ENCODE results near the gene C1QTNF3. TPM values are rescaled to one million over a fixed set of nuclear protein-coding genes. Genes with fewer than 3 reads are reported as not detected.

Gene C1QTNF3
- total and polyA plus RNA-seq, 9 donors: 2.8 to 17.9 (median 4.4) TPM

DNA sequence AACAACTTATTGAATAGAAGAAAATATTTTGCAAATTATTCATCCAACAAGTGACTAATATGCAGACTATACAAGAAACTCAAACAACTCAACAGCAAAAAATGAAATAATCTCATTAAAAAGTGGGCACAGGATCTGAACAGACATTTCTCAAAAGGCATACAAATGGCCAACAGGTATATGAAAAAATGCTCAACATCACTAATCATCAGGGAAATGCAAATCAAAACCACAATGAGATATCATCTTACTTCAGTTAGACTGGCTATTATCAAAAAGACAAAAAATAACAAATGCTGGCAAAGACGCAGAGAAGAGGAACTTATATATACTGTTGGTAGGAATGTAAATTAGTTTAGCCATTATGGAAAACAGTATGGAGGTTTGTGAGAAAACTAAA, 33.4 kb downstream of the C1QTNF3 start:
- Histone ChIP-seq H3K27ac (peak overlapping the region in 1 of 2 donors; percentile 85), H3K27me3 (no peaks in the 10 kb centered on the region), H3K4me1 (ENCODE audit: insufficient read depth) (peaks cover 2% of the 10 kb centered on the region), H3K4me3 (no peak overlapping the region), H3K9me3 (no peaks in the 10 kb centered on the region), H3K36me3 (no peaks in the 10 kb centered on the region)
- intact Hi-C loops (cut with DNase I): no loop called here
- no peak for DNase-seq
- TF ChIP-seq POLR2A (IDR thresholded peaks at IDR 0.05) (no peak), EP300 (IDR thresholded peaks at IDR 0.05) (no peak)
- TF ChIP-seq, protein P1, sequence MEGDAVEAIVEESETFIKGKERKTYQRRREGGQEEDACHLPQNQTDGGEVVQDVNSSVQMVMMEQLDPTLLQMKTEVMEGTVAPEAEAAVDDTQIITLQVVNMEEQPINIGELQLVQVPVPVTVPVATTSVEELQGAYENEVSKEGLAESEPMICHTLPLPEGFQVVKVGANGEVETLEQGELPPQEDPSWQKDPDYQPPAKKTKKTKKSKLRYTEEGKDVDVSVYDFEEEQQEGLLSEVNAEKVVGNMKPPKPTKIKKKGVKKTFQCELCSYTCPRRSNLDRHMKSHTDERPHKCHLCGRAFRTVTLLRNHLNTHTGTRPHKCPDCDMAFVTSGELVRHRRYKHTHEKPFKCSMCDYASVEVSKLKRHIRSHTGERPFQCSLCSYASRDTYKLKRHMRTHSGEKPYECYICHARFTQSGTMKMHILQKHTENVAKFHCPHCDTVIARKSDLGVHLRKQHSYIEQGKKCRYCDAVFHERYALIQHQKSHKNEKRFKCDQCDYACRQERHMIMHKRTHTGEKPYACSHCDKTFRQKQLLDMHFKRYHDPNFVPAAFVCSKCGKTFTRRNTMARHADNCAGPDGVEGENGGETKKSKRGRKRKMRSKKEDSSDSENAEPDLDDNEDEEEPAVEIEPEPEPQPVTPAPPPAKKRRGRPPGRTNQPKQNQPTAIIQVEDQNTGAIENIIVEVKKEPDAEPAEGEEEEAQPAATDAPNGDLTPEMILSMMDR (IDR thresholded peaks at IDR 0.05): no peak
- WGBS, 3 donors: 47 to 94% (median 92%) methylated on average over 1 of the region's 1 CpG

DNA sequence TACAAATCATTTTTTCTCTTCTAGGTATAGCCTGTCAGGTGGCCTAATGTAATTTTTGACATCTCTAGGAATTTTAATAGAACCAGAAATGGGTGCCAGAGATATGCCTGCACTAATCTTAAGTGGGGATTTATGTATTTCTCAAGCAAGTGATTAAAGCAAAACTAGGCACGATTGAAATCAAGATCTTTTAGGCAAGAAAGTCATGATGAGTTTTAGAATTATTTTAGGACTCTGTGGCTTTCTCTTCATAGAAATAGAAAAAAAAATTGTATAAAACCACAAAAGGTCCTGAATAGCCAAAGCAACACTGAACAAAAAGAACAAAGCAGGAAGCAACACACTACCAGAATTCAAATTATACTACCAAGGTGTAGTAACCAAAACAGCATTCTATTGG, 34.2 kb downstream of the C1QTNF3 start:
- intact Hi-C loops (cut with DNase I): no loop called here
- TF ChIP-seq, protein P1 (IDR thresholded peaks at IDR 0.05): no peak
- no peak for TF ChIP-seq EP300 (IDR thresholded peaks at IDR 0.05)
- TF ChIP-seq POLR2A (IDR thresholded peaks at IDR 0.05): no peak
- 1 to 2% (median 2%) methylated on average over 1 of the region's 1 CpG for WGBS, 3 donors
- Histone ChIP-seq H3K27me3 (no peaks in the 10 kb centered on the region), H3K9me3 (no peaks in the 10 kb centered on the region), H3K27ac (peak overlapping the region; percentile 34 to 85), H3K36me3 (no peaks in the 10 kb centered on the region), H3K4me1 (ENCODE audit: insufficient read depth) (peaks cover 2% of the 10 kb centered on the region), H3K4me3 (peak overlapping the region; percentile 54)
- DNase-seq: no peak

DNA sequence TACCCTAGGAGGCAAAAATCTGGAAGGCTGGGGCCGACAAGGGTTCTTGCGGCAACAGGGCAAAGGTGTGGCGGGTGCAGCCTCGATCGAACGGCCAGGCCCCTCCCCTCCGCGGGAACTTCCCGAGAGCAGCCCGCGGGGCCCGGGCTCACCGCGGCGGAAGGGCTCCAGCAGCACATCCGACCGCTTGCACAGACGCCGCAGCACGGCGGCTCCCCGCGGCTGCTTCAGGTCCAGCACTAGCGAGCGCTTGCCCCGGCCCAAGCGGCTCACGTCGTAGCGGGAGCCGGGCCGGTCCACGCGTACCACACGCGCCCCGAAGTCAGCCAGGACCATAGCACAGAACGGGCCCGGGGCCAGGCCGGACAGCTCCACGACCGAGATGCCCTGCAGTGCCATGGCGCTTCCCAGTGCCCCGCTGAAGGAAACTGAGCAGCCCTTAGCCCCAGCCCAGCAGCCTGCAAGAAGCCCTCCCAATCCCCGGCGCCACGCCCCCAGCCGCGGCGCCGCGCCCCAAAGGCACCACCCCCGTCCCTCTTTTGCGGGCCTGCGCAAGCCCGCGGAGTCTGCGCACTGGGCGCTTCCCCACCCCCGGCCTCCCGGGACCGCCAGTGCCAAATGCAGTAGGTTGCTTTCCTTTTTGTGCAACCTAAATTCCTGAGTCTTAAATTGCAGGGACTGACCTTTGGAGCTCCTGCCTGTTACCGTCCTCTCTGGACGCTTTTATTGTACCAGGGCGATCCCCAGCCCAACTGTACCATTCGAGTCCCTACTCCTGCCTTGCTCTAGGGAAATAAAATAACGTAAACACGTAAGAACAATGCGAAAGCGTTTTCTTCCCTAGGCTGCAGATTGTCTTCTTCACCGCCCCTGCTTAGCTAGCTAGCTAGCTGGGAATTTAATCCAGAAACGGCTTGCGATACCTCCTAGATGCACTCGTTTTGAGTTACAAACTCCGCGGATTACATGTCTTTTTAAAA, 35.1 kb downstream of the C1QTNF3 start, which contains the start of gene AMACR:
Gene AMACR (minus strand): TSS at position 430 of the 980 bp plus-strand sequence. CDS start 31 bp downstream, at position 399.
- no peaks in the 10 kb centered on the region for H3K9me3 ChIP-seq
- H3K4me1 ChIP-seq (ENCODE audit: insufficient read depth): peaks cover 1% of the 10 kb centered on the region
- no peaks in the 10 kb centered on the region for H3K36me3 ChIP-seq
- intact Hi-C loops (cut with DNase I): no loop called here
- no peak for TF ChIP-seq EP300 (IDR thresholded peaks at IDR 0.05)
- TF ChIP-seq POLR2A (IDR thresholded peaks at IDR 0.05): peak; percentile 75
- H3K27ac ChIP-seq: peak within 1 kb of the TSS; percentile 34 to 85
- 0% methylated on average over 56 to 76 of the region's 76 CpGs for WGBS, 3 donors
- H3K27me3 ChIP-seq: no peaks in the 10 kb centered on the region
- peak within 1 kb of the TSS; percentile 54 for H3K4me3 ChIP-seq
- DNase-seq: peak; percentile 90 to 95 (median 92)

DNA sequence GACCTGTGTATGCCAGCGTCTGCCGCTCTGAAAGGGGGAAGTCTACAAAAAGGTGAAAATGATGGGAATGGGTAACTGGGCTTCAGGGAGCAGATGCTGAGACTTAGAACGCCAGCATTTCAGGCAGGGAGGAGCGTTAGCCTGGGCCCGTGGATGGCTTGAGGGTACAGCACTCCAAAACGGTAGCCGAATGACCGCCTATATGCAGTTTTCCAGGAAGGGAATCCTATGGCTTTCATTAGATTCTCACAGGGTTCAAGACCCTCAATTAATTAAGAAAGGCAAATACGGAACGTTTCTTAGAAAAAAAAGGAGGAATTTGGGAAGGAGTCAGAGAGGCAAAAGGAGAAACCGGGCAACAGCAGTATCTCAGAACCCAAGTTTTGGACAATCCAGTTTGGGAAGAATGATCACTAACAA, 35.8 kb downstream of the C1QTNF3 start:
- H3K27me3 ChIP-seq: no peaks in the 10 kb centered on the region
- WGBS, 3 donors: 1 to 5% (median 3%) methylated on average over 11 of the region's 11 CpGs
- no peaks in the 10 kb centered on the region for H3K4me1 ChIP-seq (ENCODE audit: insufficient read depth)
- TF ChIP-seq EP300 (IDR thresholded peaks at IDR 0.05) (no peak), POLR2A (IDR thresholded peaks at IDR 0.05) (no peak)
- TF ChIP-seq, protein P1 (IDR thresholded peaks at IDR 0.05): no peak
- H3K27ac ChIP-seq: peak overlapping the region; percentile 34 to 85
- DNase-seq: peak in 3 of 5 donors; percentile 33 to 43 (median 35)
- H3K36me3 ChIP-seq: no peaks in the 10 kb centered on the region
- no peaks in the 10 kb centered on the region for H3K9me3 ChIP-seq
- intact Hi-C loops (cut with DNase I): no loop called here
- H3K4me3 ChIP-seq: peak overlapping the region; percentile 54
